SK-N-MC (cell line): ENCODE data around the gene CADPS.

Experiments used
- EZH2 ChIP-seq: fragments of 200-600 bp; sonication (generic); IDR thresholded peaks from one replicate; pipeline ENCODE4 v1.6.1; 2017; ENCODE audit warnings: antibody characterized with exemption
- FOXP2 ChIP-seq: optimal IDR thresholded peaks from 2 replicates; pipeline ENCODE3; 2011; ENCODE audit warnings: mild to moderate bottlenecking, moderate library complexity; ENCODE audit not compliant: insufficient read depth; ENCODE audit errors: extremely low read length, control extremely low read depth
- POLR2AphosphoS5 ChIP-seq: IDR thresholded peaks from 2 replicates; pipeline ENCODE4 v1.6.1; 2012; ENCODE audit warnings: mild to moderate bottlenecking, low read depth, low read length, borderline replicate concordance

- TF ChIP-seq EZH2 (no peak), POLR2AphosphoS5 (no peak), FOXP2 (no peak)
Observed at GRCh38 chr3:62679988-62680387, 195.2 kb downstream of the CADPS start.
